Measurements from ENCODE around the gene APBB2. TPM values are rescaled to one million over a fixed set of nuclear protein-coding genes. Genes with fewer than 3 reads are reported as not detected.
"Not testable (repeated sequence)": the region's sequence is repeated elsewhere in the genome, so short reads cannot be mapped to it uniquely, and the experiment has no call there.

APBB2 gene
- total and polyA plus RNA-seq, 7 experiments from 2014 or later: 0.42 to 1.5 (median 0.59) TPM; not detected in 2

- no peak overlapping the region for H3K4me3 Mint-ChIP-seq
- ATAC-seq (no peak), DNase-seq (no peak)
- H3K9me3 ChIP-seq (ENCODE audit: control insufficient read depth in 2 of 3, low read length in 3 of 3): no peaks in the 10 kb centered on the region
- intact Hi-C loops (cut with micrococcal nuclease): no loop called here
- peaks cover 0 to 27% (median 5%) of the 10 kb centered on the region in 5 donors for H3K27me3 Mint-ChIP-seq
- H3K36me3 ChIP-seq (ENCODE audit: control insufficient read depth in 2 of 3, insufficient read depth in 3 of 3, low read length in 3 of 3): no peaks in the 10 kb centered on the region
- no peak overlapping the region for H3K4me3 ChIP-seq (ENCODE audit: low read length)
- H3K4me1 Mint-ChIP-seq: no peaks in the 10 kb centered on the region
- ChIA-PET POLR2A (no interaction called here), CTCF (no interaction called here)
- H3K36me3 Mint-ChIP-seq: no peaks in the 10 kb centered on the region
- H3K27ac ChIP-seq (ENCODE audit: low read depth, low read length): no peak overlapping the region
- H3K4me1 ChIP-seq (ENCODE audit: control insufficient read depth in 2 of 2, insufficient read depth in 2 of 2, low read length in 2 of 2): no peaks in the 10 kb centered on the region
- no peak overlapping the region for H3K27ac Mint-ChIP-seq
- no peaks in the 10 kb centered on the region for H3K27me3 ChIP-seq (ENCODE audit: control insufficient read depth in 2 of 2, insufficient read depth in 2 of 2, low read length in 2 of 2)
- peaks cover 0 to 3% (median 0%) of the 10 kb centered on the region in 11 donors for H3K9me3 Mint-ChIP-seq
These were observed 66.0 kb downstream of the APBB2 start for GRCh38 chr4:41148292-41148691.

- DNase-seq; H3K36me3 ChIP-seq (ENCODE audit: control insufficient read depth in 2 of 3, insufficient read depth in 3 of 3, low read length in 3 of 3); H3K4me1 ChIP-seq (ENCODE audit: control insufficient read depth in 2 of 2, insufficient read depth in 2 of 2, low read length in 2 of 2); H3K27ac ChIP-seq (ENCODE audit: low read depth, low read length); POLR2A ChIA-PET; ATAC-seq; H3K27me3 ChIP-seq (ENCODE audit: control insufficient read depth in 2 of 2, insufficient read depth in 2 of 2, low read length in 2 of 2); H3K9me3 Mint-ChIP-seq; H3K4me3 ChIP-seq (ENCODE audit: low read length); H3K9me3 ChIP-seq (ENCODE audit: control insufficient read depth in 2 of 3, low read length in 3 of 3); H3K36me3 Mint-ChIP-seq; CTCF ChIA-PET; H3K27ac Mint-ChIP-seq; H3K4me3 Mint-ChIP-seq; H3K4me1 Mint-ChIP-seq; intact Hi-C loops (cut with micrococcal nuclease): not testable (repeated sequence)
- H3K27me3 Mint-ChIP-seq: peaks cover 3 to 27% (median 5%) of the 10 kb centered on the region in 5 donors
These were observed 66.8 kb downstream of the APBB2 start for GRCh38 chr4:41147570-41147969.

DNA sequence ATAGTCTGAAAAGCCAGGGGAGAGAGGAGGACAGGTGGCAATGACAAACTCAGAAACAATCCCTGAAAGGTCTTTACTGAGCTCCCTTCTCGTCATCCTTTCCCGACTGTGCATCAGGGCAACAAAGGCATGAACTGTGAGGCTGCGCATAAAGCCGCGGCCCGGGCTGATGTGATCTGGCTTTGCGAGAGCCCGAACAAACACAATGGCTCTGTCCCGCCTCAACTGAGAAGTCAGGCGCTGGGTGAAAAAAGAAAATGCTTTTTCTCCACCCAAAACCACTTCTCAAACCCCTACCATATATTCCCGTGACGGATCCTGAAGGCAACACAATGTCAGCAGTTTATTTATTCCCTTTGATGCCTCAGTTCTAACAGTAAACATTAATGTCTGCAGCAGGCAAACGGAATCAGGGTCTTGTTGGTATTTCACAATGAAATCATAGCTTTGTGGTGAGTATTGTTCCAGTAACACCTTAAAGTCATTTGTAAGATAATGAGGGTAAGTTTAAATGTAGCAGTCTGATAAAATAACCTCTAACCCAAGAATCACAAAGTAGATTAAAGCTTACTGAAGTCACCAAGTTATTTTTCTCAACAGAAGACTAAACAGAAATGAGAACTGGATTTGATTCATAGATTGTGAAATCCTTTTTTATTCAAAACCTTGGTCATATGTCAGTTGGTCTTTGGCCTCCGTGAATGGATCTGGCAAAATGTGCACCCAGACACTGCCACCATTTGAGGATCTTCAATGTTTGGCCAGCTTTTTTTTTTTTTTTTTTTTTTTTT lies 67.4 kb downstream of the APBB2 start:
- Histone ChIP-seq H3K9me3 (ENCODE audit: control insufficient read depth in 2 of 3, low read length in 3 of 3) (no peaks in the 10 kb centered on the region), H3K4me3 (ENCODE audit: low read length) (no peak overlapping the region), H3K27me3 (ENCODE audit: control insufficient read depth in 2 of 2, insufficient read depth in 2 of 2, low read length in 2 of 2) (no peaks in the 10 kb centered on the region), H3K27ac (ENCODE audit: low read depth, low read length) (no peak overlapping the region), H3K4me1 (ENCODE audit: control insufficient read depth in 2 of 2, insufficient read depth in 2 of 2, low read length in 2 of 2) (no peaks in the 10 kb centered on the region), H3K36me3 (ENCODE audit: control insufficient read depth in 2 of 3, insufficient read depth in 3 of 3, low read length in 3 of 3) (no peaks in the 10 kb centered on the region)
- Mint-ChIP-seq H3K36me3 (no peaks in the 10 kb centered on the region), H3K27ac (no peak overlapping the region), H3K27me3 (peaks cover 3 to 27% (median 5%) of the 10 kb centered on the region in 5 donors), H3K9me3 (peaks cover 0 to 3% (median 0%) of the 10 kb centered on the region in 11 donors), H3K4me3 (no peak overlapping the region), H3K4me1 (no peaks in the 10 kb centered on the region)
- intact Hi-C loops (cut with micrococcal nuclease): no loop called here
- no peak for DNase-seq
- ATAC-seq: no peak
- ChIA-PET CTCF (no interaction called here), POLR2A (no interaction called here)

DNA sequence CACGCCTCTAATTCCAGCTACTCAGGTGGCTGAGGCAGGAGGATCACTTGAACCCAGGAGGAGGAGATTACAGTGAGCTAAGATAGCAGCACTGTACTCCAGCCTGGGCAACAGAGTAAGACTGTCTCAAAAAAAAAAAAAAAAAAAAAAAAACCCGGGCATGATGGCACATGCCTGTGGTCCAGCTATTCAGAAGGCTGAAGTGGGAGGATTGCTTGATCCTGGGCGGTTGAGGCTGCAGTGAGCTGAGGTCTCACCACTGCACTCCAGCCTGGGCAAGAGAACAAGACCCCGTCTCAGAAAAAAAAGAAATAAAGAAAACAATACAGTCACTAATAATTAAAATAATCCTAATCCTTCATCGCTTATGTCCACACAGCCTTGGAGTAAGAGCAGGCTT lies 68.1 kb downstream of the APBB2 start:
- ChIA-PET POLR2A (no interaction called here), CTCF (no interaction called here)
- H3K4me3 ChIP-seq (ENCODE audit: low read length): no peak overlapping the region
- no peaks in the 10 kb centered on the region for H3K4me1 ChIP-seq (ENCODE audit: control insufficient read depth in 2 of 2, insufficient read depth in 2 of 2, low read length in 2 of 2)
- no peaks in the 10 kb centered on the region for H3K4me1 Mint-ChIP-seq
- no peak overlapping the region for H3K27ac ChIP-seq (ENCODE audit: low read depth, low read length)
- intact Hi-C loops (cut with micrococcal nuclease): no loop called here
- DNase-seq (no peak), ATAC-seq (no peak)
- H3K9me3 ChIP-seq (ENCODE audit: control insufficient read depth in 2 of 3, low read length in 3 of 3): no peaks in the 10 kb centered on the region
- no peaks in the 10 kb centered on the region for H3K36me3 ChIP-seq (ENCODE audit: control insufficient read depth in 2 of 3, insufficient read depth in 3 of 3, low read length in 3 of 3)
- no peak overlapping the region for H3K4me3 Mint-ChIP-seq
- H3K36me3 Mint-ChIP-seq: no peaks in the 10 kb centered on the region
- no peak overlapping the region for H3K27ac Mint-ChIP-seq
- H3K27me3 ChIP-seq (ENCODE audit: control insufficient read depth in 2 of 2, insufficient read depth in 2 of 2, low read length in 2 of 2): no peaks in the 10 kb centered on the region
- peaks cover 0 to 4% (median 0%) of the 10 kb centered on the region in 11 donors for H3K9me3 Mint-ChIP-seq
- H3K27me3 Mint-ChIP-seq: peaks cover 3 to 27% (median 5%) of the 10 kb centered on the region in 5 donors

- no peak for DNase-seq
- Mint-ChIP-seq H3K27ac (no peak overlapping the region), H3K27me3 (peaks cover 1 to 23% (median 4%) of the 10 kb centered on the region in 5 donors), H3K4me1 (no peaks in the 10 kb centered on the region), H3K9me3 (peaks cover 0 to 4% (median 0%) of the 10 kb centered on the region in 11 donors), H3K36me3 (no peaks in the 10 kb centered on the region), H3K4me3 (no peak overlapping the region)
- no peak overlapping the region for H3K4me3 ChIP-seq (ENCODE audit: low read length)
- ChIA-PET POLR2A (no interaction called here), CTCF (no interaction called here)
- intact Hi-C loops (cut with micrococcal nuclease): no loop called here
- no peaks in the 10 kb centered on the region for H3K27me3 ChIP-seq (ENCODE audit: control insufficient read depth in 2 of 2, insufficient read depth in 2 of 2, low read length in 2 of 2)
- no peak for ATAC-seq
- H3K36me3 ChIP-seq (ENCODE audit: control insufficient read depth in 2 of 3, insufficient read depth in 3 of 3, low read length in 3 of 3): no peaks in the 10 kb centered on the region
- H3K27ac ChIP-seq (ENCODE audit: low read depth, low read length): no peak overlapping the region
- no peaks in the 10 kb centered on the region for H3K4me1 ChIP-seq (ENCODE audit: control insufficient read depth in 2 of 2, insufficient read depth in 2 of 2, low read length in 2 of 2)
- no peaks in the 10 kb centered on the region for H3K9me3 ChIP-seq (ENCODE audit: control insufficient read depth in 2 of 3, low read length in 3 of 3)
These were observed 68.7 kb downstream of the APBB2 start for GRCh38 chr4:41145571-41146078.

DNA sequence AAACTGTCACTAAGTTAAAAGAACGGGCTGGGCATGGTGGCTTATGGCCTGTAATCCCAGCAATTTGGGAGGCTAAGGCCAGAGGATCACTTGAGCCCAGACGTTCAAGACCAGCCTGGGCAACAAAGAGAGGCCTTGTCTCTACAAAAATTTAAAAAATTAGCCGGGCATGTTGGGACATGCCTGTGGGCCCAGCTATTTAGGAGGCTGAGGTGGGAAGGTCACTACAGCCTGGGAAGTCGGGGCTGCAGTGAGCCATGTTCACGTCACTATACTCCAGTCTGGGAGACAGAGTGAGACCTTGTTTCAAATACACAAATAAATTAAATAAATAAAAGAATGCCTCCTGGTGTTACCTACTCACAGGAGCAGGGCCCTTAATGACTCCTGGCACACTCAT lies 69.5 kb downstream of the APBB2 start:
- POLR2A ChIA-PET: no interaction called here
- Histone ChIP-seq H3K36me3 (ENCODE audit: control insufficient read depth in 2 of 3, insufficient read depth in 3 of 3, low read length in 3 of 3) (no peaks in the 10 kb centered on the region), H3K27me3 (ENCODE audit: control insufficient read depth in 2 of 2, insufficient read depth in 2 of 2, low read length in 2 of 2) (no peaks in the 10 kb centered on the region), H3K4me1 (ENCODE audit: control insufficient read depth in 2 of 2, insufficient read depth in 2 of 2, low read length in 2 of 2) (no peaks in the 10 kb centered on the region), H3K27ac (ENCODE audit: low read depth, low read length) (no peak overlapping the region), H3K9me3 (ENCODE audit: control insufficient read depth in 2 of 3, low read length in 3 of 3) (no peaks in the 10 kb centered on the region), H3K4me3 (ENCODE audit: low read length) (no peak overlapping the region)
- intact Hi-C loops (cut with micrococcal nuclease): no loop called here
- no peak for ATAC-seq
- Mint-ChIP-seq H3K9me3 (peaks cover 0 to 4% (median 0%) of the 10 kb centered on the region in 11 donors), H3K4me3 (no peak overlapping the region), H3K36me3 (no peaks in the 10 kb centered on the region), H3K27me3 (peaks cover 0 to 18% (median 4%) of the 10 kb centered on the region in 5 donors), H3K4me1 (no peaks in the 10 kb centered on the region), H3K27ac (no peak overlapping the region)
- CTCF ChIA-PET: no interaction called here
- DNase-seq: no peak

- H3K4me3 ChIP-seq (ENCODE audit: low read length): no peak overlapping the region
- peaks cover 0 to 18% (median 3%) of the 10 kb centered on the region in 5 donors for H3K27me3 Mint-ChIP-seq
- H3K36me3 Mint-ChIP-seq: no peaks in the 10 kb centered on the region
- no peaks in the 10 kb centered on the region for H3K36me3 ChIP-seq (ENCODE audit: control insufficient read depth in 2 of 3, insufficient read depth in 3 of 3, low read length in 3 of 3)
- H3K4me1 Mint-ChIP-seq: no peaks in the 10 kb centered on the region
- H3K27ac Mint-ChIP-seq: no peak overlapping the region
- H3K27ac ChIP-seq (ENCODE audit: low read depth, low read length): no peak overlapping the region
- ChIA-PET POLR2A (no interaction called here), CTCF (no interaction called here)
- H3K27me3 ChIP-seq (ENCODE audit: control insufficient read depth in 2 of 2, insufficient read depth in 2 of 2, low read length in 2 of 2): no peaks in the 10 kb centered on the region
- no peaks in the 10 kb centered on the region for H3K4me1 ChIP-seq (ENCODE audit: control insufficient read depth in 2 of 2, insufficient read depth in 2 of 2, low read length in 2 of 2)
- intact Hi-C loops (cut with micrococcal nuclease): no loop called here
- peaks cover 0 to 4% (median 0%) of the 10 kb centered on the region in 11 donors for H3K9me3 Mint-ChIP-seq
- DNase-seq (no peak), ATAC-seq (no peak)
- H3K4me3 Mint-ChIP-seq: no peak overlapping the region
- H3K9me3 ChIP-seq (ENCODE audit: control insufficient read depth in 2 of 3, low read length in 3 of 3): no peaks in the 10 kb centered on the region
These were observed 70.3 kb downstream of the APBB2 start for GRCh38 chr4:41144040-41144379.

Measured in naive thymus-derived CD4-positive, alpha-beta T cell (primary cell).